Fibroblast of villous mesenchyme (primary cell): ENCODE data around the gene ACSL3. TPM values are rescaled to one million over a fixed set of nuclear protein-coding genes. Genes with fewer than 3 reads are reported as not detected.
"Not testable (repeated sequence)": the region's sequence is repeated elsewhere in the genome, so short reads cannot be mapped to it uniquely, and the experiment has no call there.

Source experiments
- DNase-seq: peaks from one replicate; pipeline ENCODE4 v3.0.0-alpha.2; 2010; ENCODE audit warnings: low read depth
- H3K4me3 ChIP-seq: 2 replicates; pipeline ENCODE4 v1.5.1; 2011; ENCODE audit warnings: low read depth, mild to moderate bottlenecking, low read length
- CTCF ChIP-seq: IDR thresholded peaks from 2 replicates; pipeline ENCODE4 v1.5.1; 2012; ENCODE audit warnings: low read depth, mild to moderate bottlenecking, low read length; ENCODE audit not compliant: insufficient read depth
- total RNA-seq: library from RNA; depleted of rRNA; stranded (reverse); fragments of >200 nt; gene quantifications from 2 replicates; pipeline ENCODE4 v1.2.3, GENCODE V29; 2012

The ACSL3 gene
- total RNA-seq, 1 donor: 207 TPM

GRCh38 chr2:222979484-222979883, 118.6 kb downstream of the ACSL3 start:
- TF ChIP-seq CTCF: no peak
- no peak for DNase-seq
- no peak overlapping the region for H3K4me3 ChIP-seq

DNA sequence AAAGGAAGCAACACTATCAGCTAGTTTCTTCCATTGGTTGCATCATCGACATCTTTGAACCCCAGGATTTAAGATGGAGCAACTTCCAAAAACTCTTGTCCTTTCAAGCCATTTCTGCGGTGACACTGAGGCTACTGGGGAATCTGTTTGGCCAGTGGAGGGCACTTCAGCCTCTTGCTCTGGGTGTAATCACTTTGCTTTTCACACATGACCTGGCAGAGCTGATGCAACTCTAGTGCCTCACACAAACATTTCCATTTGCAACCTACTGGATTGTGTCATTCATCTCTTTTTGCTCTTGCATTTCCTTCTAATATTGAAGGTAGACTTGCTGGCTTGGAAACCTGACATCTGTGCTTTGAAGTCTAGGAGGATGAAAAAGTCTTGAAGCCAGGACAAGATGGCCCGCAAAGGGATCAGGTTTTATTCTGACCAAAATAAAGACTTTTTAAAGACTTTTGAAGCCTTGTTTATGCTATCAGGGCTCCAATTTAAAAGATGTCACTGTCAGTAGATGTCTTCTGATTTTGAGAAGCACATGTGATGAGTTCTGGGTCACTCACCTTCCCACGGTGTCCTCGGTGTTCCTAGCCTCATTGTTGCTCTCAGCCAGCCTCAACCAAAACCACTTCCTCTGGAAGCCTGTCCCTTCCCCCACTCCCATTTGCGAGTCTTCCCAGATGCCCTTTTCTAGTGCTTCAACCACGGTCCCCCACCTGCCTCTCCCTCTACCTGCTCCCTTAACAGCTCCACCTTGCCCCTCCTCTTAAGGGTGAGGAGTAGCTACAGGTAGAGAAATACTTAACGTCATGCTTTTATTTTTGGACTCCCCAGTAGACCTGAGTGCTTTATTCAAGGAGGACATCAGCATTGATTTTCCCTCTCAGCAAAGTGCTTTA, 121.4 kb downstream of the ACSL3 start:
- no peak overlapping the region for H3K4me3 ChIP-seq
- peak; percentile 73 for TF ChIP-seq CTCF
- peak; percentile 91 for DNase-seq

GRCh38 chr2:222982909-222983265, 122.1 kb downstream of the ACSL3 start:
- no peak for TF ChIP-seq CTCF
- DNase-seq: no peak
- no peak overlapping the region for H3K4me3 ChIP-seq

- H3K4me3 ChIP-seq: no peak overlapping the region
- no peak for TF ChIP-seq CTCF
- no peak for DNase-seq
Measured at GRCh38 chr2:222984908-222985307, 124.1 kb downstream of the ACSL3 start.

GRCh38 chr2:222989431-222989830, 128.6 kb downstream of the ACSL3 start:
- no peak for TF ChIP-seq CTCF
- no peak for DNase-seq
- H3K4me3 ChIP-seq: no peak overlapping the region

- DNase-seq, H3K4me3 ChIP-seq: not testable (repeated sequence)
Measured at GRCh38 chr2:222990206-222990605, 129.4 kb downstream of the ACSL3 start.

DNA sequence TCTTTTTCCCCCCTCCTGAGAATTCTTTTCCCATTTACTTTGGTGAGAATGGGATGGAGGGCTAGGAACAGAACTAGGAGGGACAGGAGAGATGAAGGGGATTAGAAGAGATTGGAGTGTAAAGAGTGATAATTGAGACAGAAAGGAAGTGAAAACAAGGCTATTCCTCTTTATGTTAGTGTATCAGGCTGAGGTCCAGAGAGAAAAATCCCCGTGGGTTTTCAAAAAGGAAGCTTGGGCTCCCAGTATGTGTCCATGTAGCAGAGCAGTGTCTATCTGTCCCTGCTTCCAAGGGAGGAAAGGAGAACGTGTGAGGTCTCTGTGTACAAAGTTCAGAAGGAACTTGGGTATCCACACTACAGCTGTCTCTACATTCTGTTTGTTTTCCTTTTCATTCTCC, 131.3 kb downstream of the ACSL3 start:
- no peak for TF ChIP-seq CTCF
- DNase-seq: no peak
- H3K4me3 ChIP-seq: no peak overlapping the region

Other genes starting within 250 kb of the ACSL3 start
- gene FARSB, start 204.9 kb upstream of the ACSL3 start, total RNA-seq: 18.0 and 25.9 TPM in 2 replicates
- gene MOGAT1, start 189.4 kb upstream of the ACSL3 start, total RNA-seq: not detected in 2 replicates
- 13.4 and 18.4 TPM in 2 replicates for gene KCNE4, start 191.2 kb downstream of the ACSL3 start, total RNA-seq